Pulmonary artery endothelial cell (primary cell): Measurements from ENCODE around the gene SPRED1. TPM values are rescaled to one million over a fixed set of nuclear protein-coding genes. Genes with fewer than 3 reads are reported as not detected.

Source experiments
- DNase-seq: peaks from one replicate; pipeline ENCODE4 v3.0.0-alpha.2; 2011; ENCODE audit warnings: low read depth, low spot score
- total RNA-seq: library from RNA; depleted of rRNA; stranded (reverse); fragments of >200 nt; gene quantifications from 2 replicates; pipeline ENCODE4 v1.2.3, GENCODE V29; 2014

SPRED1 gene
- total RNA-seq, 1 donor from 2014 or later, result 27.8 TPM

GRCh38 chr15:38349251-38349650 is 96.6 kb downstream of the SPRED1 start:
- DNase-seq, result no peak

GRCh38 chr15:38351466-38351865 is 98.8 kb downstream of the SPRED1 start:
- no peak for DNase-seq

- DNase-seq, result peak; percentile 39
These were observed 101.8 kb downstream of the SPRED1 start for GRCh38 chr15:38354315-38354929.

- DNase-seq, result no peak
These were observed 109.7 kb downstream of the SPRED1 start for GRCh38 chr15:38362355-38362754.

- DNase-seq, result no peak
These were observed 114.8 kb downstream of the SPRED1 start for GRCh38 chr15:38367476-38367875.

GRCh38 chr15:38369936-38370478 is 117.4 kb downstream of the SPRED1 start:
- no peak for DNase-seq

- DNase-seq, result no peak
These were observed 120.4 kb downstream of the SPRED1 start for GRCh38 chr15:38373016-38373415.

- DNase-seq, result no peak
These were observed 121.4 kb downstream of the SPRED1 start for GRCh38 chr15:38374029-38374428.

GRCh38 chr15:38374556-38374955 is 121.9 kb downstream of the SPRED1 start:
- DNase-seq, result no peak

- DNase-seq, result no peak
These were observed 123.4 kb downstream of the SPRED1 start for GRCh38 chr15:38376081-38376480.

- no peak for DNase-seq
These were observed 125.0 kb downstream of the SPRED1 start for GRCh38 chr15:38377636-38378035.

- DNase-seq, result peak; percentile 73
These were observed 125.5 kb downstream of the SPRED1 start for GRCh38 chr15:38378161-38378560.

GRCh38 chr15:38389924-38390542 is 137.4 kb downstream of the SPRED1 start:
- peak; percentile 15 for DNase-seq

- DNase-seq, result no peak
These were observed 138.6 kb downstream of the SPRED1 start for GRCh38 chr15:38391191-38391590.

- peak; percentile 26 for DNase-seq
These were observed 145.5 kb downstream of the SPRED1 start for GRCh38 chr15:38398134-38398533.

- no peak for DNase-seq
These were observed 148.5 kb downstream of the SPRED1 start for GRCh38 chr15:38401106-38401505.

GRCh38 chr15:38401701-38402100 is 149.1 kb downstream of the SPRED1 start:
- no peak for DNase-seq

GRCh38 chr15:38406436-38406835 is 153.8 kb downstream of the SPRED1 start:
- no peak for DNase-seq

Other genes with a start within 250 kb of the SPRED1 start
- gene FAM98B, start 201.3 kb downstream of the SPRED1 start, total RNA-seq, result 7.0 and 13.3 TPM in 2 replicates